Upper lobe of right lung (tissue), 1 donor: ENCODE measurements around the gene CMTM7. TPM values are rescaled to one million over a fixed set of nuclear protein-coding genes. Genes with fewer than 3 reads are reported as not detected.
"Not testable (repeated sequence)": the region's sequence is repeated elsewhere in the genome, so short reads cannot be mapped to it uniquely, and the experiment has no call there.

ENCODE experiments used
- ATAC-seq: fragments of 200-7000 bp; cut with Tn5 transposase; one replicate; pipeline ENCODE4 v1.9.1; 2020; ENCODE audit warnings: mild to moderate bottlenecking, moderate library complexity
- DNase-seq: peaks from one replicate; pipeline ENCODE4 v3.0.0-alpha.2; 2020
- H3K27ac ChIP-seq: fragments of 200-600 bp; one replicate; pipeline ENCODE4 v1.8.0; 2022
- H3K27me3 ChIP-seq: fragments of 200-600 bp; one replicate; pipeline ENCODE4 v1.8.0; 2022; ENCODE audit warnings: mild to moderate bottlenecking
- H3K36me3 ChIP-seq: fragments of 200-600 bp; one replicate; pipeline ENCODE4 v1.8.0; 2022
- H3K4me1 ChIP-seq: fragments of 200-600 bp; one replicate; pipeline ENCODE4 v1.8.0; 2022
- H3K4me3 ChIP-seq: fragments of 200-600 bp; one replicate; pipeline ENCODE4 v1.8.0; 2022; ENCODE audit warnings: mild to moderate bottlenecking
- H3K9me3 ChIP-seq: fragments of 200-600 bp; one replicate; pipeline ENCODE4 v1.8.0; 2022
- CTCF ChIP-seq: fragments of 200-600 bp; IDR thresholded peaks from one replicate; pipeline ENCODE4 v1.8.0; 2022; ENCODE audit warnings: antibody characterized with exemption
- intact Hi-C: fragments of 100-400 bp; cut with DNase I; formaldehyde crosslinking; loops from one replicate; pipeline ENCODE4 v1.11.0; 2022
- total RNA-seq: library from RNA; stranded (reverse); fragmentation: NEBNext Ultra II Directional; extraction: Animal tissue kit (Norgen Biotek cat#: 25700); gene quantifications from one replicate; pipeline ENCODE4 v1.2.1, GENCODE V29; 2021
- donor health status: DM: no; HTN: yes; CAD: no; lungs with severe emphysema.

CMTM7 gene
- total RNA-seq, 1 donor from 2014 or later, result 53.2 TPM

DNA sequence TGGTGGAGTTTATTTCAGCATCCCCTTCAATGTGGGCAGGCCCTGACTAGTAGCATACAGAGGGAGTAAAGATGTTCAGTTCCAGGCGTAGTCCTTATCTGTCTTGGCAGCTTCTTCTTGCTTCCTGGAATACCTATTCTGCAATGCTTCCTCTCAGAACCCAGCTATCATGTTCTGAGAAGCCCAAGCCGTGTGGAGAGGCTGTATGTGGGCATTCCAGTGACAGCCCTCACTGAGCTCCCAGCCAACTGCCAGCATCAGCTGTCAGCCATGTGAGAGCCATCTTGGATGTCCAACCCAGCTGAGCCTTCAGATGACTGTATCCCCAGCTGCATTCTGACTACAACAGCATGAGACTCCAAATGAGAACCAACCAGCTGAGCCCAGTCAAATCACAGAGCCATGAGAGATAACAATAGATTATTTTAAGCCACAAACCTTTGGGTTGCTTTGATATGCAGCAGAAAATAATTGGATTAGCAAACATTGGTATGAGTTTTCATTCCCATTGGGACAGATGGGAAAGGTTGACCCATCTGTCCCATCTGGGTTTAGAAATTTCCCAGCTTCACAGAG is 8.4 kb upstream of the CMTM7 start:
- Histone ChIP-seq H3K4me1 (no peaks in the 10 kb centered on the region), H3K36me3 (no peaks in the 10 kb centered on the region), H3K4me3 (no peak overlapping the region), H3K9me3 (no peaks in the 10 kb centered on the region), H3K27ac (no peak overlapping the region), H3K27me3 (no peaks in the 10 kb centered on the region)
- intact Hi-C loops, result no loop called here
- DNase-seq (no peak), ATAC-seq (no peak)
- TF ChIP-seq CTCF, result no peak

DNA sequence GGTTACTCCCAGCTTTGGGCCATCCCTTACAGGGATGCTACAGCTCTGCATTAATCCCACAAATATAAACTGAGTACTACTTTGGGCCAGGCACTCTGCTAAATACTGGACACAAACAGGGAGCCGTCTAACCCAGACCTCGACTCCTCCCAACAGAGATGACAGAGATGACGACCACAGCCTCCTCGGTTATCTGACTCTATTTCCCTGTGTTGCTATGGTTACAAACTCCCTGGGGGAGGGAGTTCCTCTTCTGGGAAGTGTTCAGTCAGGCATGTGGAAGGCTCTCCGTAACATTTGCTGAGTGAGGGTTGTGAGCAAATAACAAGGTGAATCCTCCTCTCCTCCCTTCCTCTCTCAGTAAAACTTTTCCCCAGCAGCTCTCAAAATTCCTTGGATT is 6.7 kb upstream of the CMTM7 start:
- TF ChIP-seq CTCF, result no peak
- ATAC-seq, result peak; percentile 82
- no peaks in the 10 kb centered on the region for H3K4me1 ChIP-seq
- intact Hi-C loops, result no loop called here
- H3K9me3 ChIP-seq, result no peaks in the 10 kb centered on the region
- no peak overlapping the region for H3K4me3 ChIP-seq
- no peak for DNase-seq
- H3K36me3 ChIP-seq, result no peaks in the 10 kb centered on the region
- no peaks in the 10 kb centered on the region for H3K27me3 ChIP-seq
- H3K27ac ChIP-seq, result no peak overlapping the region

GRCh38 chr3:32387512-32387911 is 4.1 kb upstream of the CMTM7 start:
- Histone ChIP-seq H3K36me3 (no peaks in the 10 kb centered on the region), H3K27ac (no peak overlapping the region), H3K4me1 (peaks cover 7% of the 10 kb centered on the region), H3K4me3 (no peak overlapping the region), H3K9me3 (no peaks in the 10 kb centered on the region), H3K27me3 (no peaks in the 10 kb centered on the region)
- no peak for TF ChIP-seq CTCF
- ATAC-seq (no peak), DNase-seq (no peak)
- intact Hi-C loops, result no loop called here

GRCh38 chr3:32389577-32389976 is 2.1 kb upstream of the CMTM7 start:
- H3K4me3 ChIP-seq, H3K9me3 ChIP-seq, H3K27ac ChIP-seq, DNase-seq, intact Hi-C loops, H3K36me3 ChIP-seq, ATAC-seq, H3K27me3 ChIP-seq: not testable (repeated sequence)
- peaks cover 25% of the 10 kb centered on the region for H3K4me1 ChIP-seq

- ATAC-seq (peak; percentile 64), DNase-seq (peak; percentile 76)
- H3K4me3 ChIP-seq, result peak overlapping the region; percentile 92
- H3K27me3 ChIP-seq, result no peaks in the 10 kb centered on the region
- TF ChIP-seq CTCF, result no peak
- H3K36me3 ChIP-seq, result no peaks in the 10 kb centered on the region
- peak overlapping the region; percentile 87 for H3K27ac ChIP-seq
- H3K9me3 ChIP-seq, result no peaks in the 10 kb centered on the region
- intact Hi-C loops, result no loop called here
- H3K4me1 ChIP-seq, result peaks cover 27% of the 10 kb centered on the region
Observed at GRCh38 chr3:32392536-32393302, 1.1 kb downstream of the CMTM7 start.

- no peak for TF ChIP-seq CTCF
- Histone ChIP-seq H3K9me3 (no peaks in the 10 kb centered on the region), H3K27me3 (no peaks in the 10 kb centered on the region), H3K4me3 (no peak overlapping the region), H3K4me1 (peaks cover 47% of the 10 kb centered on the region), H3K36me3 (no peaks in the 10 kb centered on the region), H3K27ac (no peak overlapping the region)
- intact Hi-C loops, result no loop called here
- DNase-seq (no peak), ATAC-seq (no peak)
Observed at GRCh38 chr3:32395496-32395895, 3.8 kb downstream of the CMTM7 start.
